IPS-18a (cell line): Measurements from ENCODE around the gene NKIRAS2.

Experiments used
- H3K27ac ChIP-seq: one replicate; pipeline ENCODE4 v1.5.1; 2013; ENCODE audit warnings: low read length
- H3K27me3 ChIP-seq: one replicate; pipeline ENCODE4 v1.6.1; 2013; ENCODE audit warnings: mild to moderate bottlenecking, low read length; ENCODE audit not compliant: control insufficient read depth, insufficient read depth
- H3K36me3 ChIP-seq: one replicate; pipeline ENCODE4 v1.6.1; 2013; ENCODE audit warnings: low read depth, low read length; ENCODE audit not compliant: control insufficient read depth
- H3K4me1 ChIP-seq: one replicate; pipeline ENCODE4 v1.6.1; 2013; ENCODE audit warnings: low read depth, low read length; ENCODE audit not compliant: control insufficient read depth
- H3K4me3 ChIP-seq: one replicate; pipeline ENCODE4 v1.5.1; 2013; ENCODE audit warnings: low read length
- H3K9ac ChIP-seq: one replicate; pipeline ENCODE4 v1.6.1; 2013; ENCODE audit warnings: mild to moderate bottlenecking, low read length, moderate library complexity
- H3K9me3 ChIP-seq: one replicate; pipeline ENCODE4 v1.6.1; 2013; ENCODE audit warnings: low read depth, low read length; ENCODE audit not compliant: control insufficient read depth

The NKIRAS2 gene

GRCh38 chr17:42019509-42020404, at the start of gene NKIRAS2:
Gene NKIRAS2 (plus strand): TSS chr17:42020090. CDS start chr17:42021578, 1,488 bp downstream.
- Histone ChIP-seq H3K9me3 (no peaks in the 10 kb centered on the region), H3K36me3 (peaks cover 25% of the 10 kb centered on the region), H3K4me1 (peaks cover 16% of the 10 kb centered on the region), H3K27ac (peak within 1 kb of the TSS; percentile 25), H3K9ac (peak within 1 kb of the TSS; percentile 83), H3K27me3 (no peaks in the 10 kb centered on the region), H3K4me3 (peak within 1 kb of the TSS; percentile 90)

GRCh38 chr17:41970901-41971331, 49.0 kb upstream of the NKIRAS2 start:
- no peak overlapping the region for H3K9ac ChIP-seq
- no peaks in the 10 kb centered on the region for H3K27me3 ChIP-seq
- no peaks in the 10 kb centered on the region for H3K4me1 ChIP-seq
- peaks cover 33% of the 10 kb centered on the region for H3K36me3 ChIP-seq
- H3K9me3 ChIP-seq: no peaks in the 10 kb centered on the region
- no peak overlapping the region for H3K27ac ChIP-seq
- H3K4me3 ChIP-seq: no peak overlapping the region

GRCh38 chr17:41971721-41972523, 48.0 kb upstream of the NKIRAS2 start:
- no peaks in the 10 kb centered on the region for H3K4me1 ChIP-seq
- H3K27me3 ChIP-seq: no peaks in the 10 kb centered on the region
- H3K36me3 ChIP-seq: peaks cover 43% of the 10 kb centered on the region
- H3K4me3 ChIP-seq: no peak overlapping the region
- no peak overlapping the region for H3K27ac ChIP-seq
- no peaks in the 10 kb centered on the region for H3K9me3 ChIP-seq
- no peak overlapping the region for H3K9ac ChIP-seq

DNA sequence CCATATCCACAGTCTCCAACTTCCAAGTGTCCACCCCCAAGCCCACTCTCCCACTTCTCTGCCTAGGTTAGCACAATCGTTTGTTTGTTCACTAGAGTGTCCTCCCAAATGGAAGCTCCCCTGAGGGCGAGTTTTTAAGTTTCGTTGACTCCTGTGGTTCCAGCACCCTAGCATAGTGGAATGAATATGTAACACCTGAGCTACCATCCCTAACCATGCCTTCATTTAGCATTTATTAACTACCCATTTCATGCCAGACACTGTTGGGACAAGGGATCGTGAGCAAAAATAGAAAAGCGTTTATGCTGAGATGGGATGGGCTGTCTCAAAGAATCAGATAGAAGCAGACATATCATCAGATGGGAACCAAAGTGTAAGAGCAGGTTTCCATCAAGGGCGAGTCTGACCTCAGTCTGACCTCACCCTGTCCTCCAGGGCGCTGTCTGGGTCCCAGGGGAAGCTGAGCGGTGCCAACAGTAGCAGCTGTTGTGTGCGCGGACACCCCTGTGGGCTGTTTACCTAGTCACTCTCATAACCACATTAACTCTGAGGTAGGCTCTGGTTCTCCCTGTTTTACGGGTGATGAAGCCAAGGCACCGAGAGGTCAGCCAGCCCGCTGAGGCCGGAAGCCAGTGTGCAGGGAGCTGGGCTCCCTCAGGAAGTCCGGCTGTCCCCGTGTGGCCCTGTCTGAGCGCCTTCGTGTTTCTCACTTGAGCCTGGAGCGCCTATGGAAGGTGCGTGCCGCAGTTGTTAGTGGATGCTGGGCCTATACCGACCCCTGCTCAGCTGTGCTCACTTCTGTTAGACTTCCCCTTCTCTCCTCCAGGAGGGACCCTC, 47.1 kb upstream of the NKIRAS2 start:
- Histone ChIP-seq H3K4me1 (no peaks in the 10 kb centered on the region), H3K27ac (no peak overlapping the region), H3K36me3 (peaks cover 51% of the 10 kb centered on the region), H3K9me3 (no peaks in the 10 kb centered on the region), H3K27me3 (no peaks in the 10 kb centered on the region), H3K4me3 (no peak overlapping the region), H3K9ac (no peak overlapping the region)

DNA sequence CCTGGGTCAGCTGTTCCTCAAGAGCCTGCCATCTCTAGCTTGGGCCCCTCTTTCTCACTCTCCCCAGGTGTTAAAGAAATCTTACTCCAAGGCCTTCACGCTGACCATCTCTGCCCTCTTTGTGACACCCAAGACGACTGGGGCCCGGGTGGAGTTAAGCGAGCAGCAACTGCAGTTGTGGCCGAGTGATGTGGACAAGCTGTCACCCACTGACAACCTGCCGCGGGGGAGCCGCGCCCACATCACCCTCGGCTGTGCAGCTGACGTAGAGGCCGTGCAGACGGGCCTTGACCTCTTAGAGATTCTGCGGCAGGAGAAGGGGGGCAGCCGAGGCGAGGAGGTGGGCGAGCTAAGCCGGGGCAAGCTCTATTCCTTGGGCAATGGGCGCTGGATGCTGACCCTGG, 46.5 kb upstream of the NKIRAS2 start:
- Histone ChIP-seq H3K4me1 (no peaks in the 10 kb centered on the region), H3K9me3 (no peaks in the 10 kb centered on the region), H3K27ac (no peak overlapping the region), H3K36me3 (peaks cover 57% of the 10 kb centered on the region), H3K4me3 (no peak overlapping the region), H3K27me3 (no peaks in the 10 kb centered on the region), H3K9ac (no peak overlapping the region)

DNA sequence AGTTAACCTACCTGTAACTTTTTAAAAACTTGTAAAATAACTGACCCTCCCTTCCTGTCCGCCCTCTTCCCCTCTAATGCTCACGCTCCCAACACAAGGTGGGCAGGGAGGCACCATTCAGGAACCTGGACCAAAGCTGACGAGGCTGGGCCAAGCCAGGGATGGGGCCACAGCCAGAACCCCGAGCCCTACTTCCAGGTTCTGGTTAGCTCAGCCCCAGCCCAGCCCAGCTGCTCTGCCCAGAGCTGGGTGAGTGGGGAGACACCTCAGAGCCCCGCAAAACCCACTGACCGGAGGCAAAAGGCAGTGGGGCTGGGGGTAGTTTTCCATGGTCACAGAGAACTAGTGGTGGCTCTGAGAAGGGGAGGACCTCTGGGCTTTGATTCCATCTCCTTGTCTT, 45.9 kb upstream of the NKIRAS2 start:
- Histone ChIP-seq H3K27ac (no peak overlapping the region), H3K4me3 (no peak overlapping the region), H3K9ac (no peak overlapping the region), H3K9me3 (no peaks in the 10 kb centered on the region), H3K4me1 (no peaks in the 10 kb centered on the region), H3K36me3 (peaks cover 61% of the 10 kb centered on the region), H3K27me3 (no peaks in the 10 kb centered on the region)

DNA sequence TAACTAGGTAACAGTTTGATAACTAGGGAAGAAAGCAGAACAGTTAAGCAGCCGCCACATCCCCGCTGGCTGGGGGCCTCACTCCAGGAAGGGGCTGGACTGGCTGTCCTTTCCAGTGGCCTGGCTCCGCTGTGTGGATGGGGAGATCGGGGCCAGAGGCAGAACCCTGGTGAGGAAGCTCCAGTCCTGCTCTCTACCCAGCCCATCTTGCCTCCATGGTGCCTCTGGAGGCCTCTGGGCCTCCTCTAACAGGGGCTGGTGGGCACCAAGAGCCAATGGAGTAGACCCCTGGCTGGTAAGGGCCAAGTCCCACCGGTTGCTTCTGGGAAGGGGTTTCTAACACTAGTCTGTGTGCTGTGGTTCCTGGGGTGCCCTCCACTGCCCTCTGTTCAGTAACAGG, 45.2 kb upstream of the NKIRAS2 start:
- H3K36me3 ChIP-seq: peaks cover 61% of the 10 kb centered on the region
- H3K9ac ChIP-seq: no peak overlapping the region
- no peaks in the 10 kb centered on the region for H3K4me1 ChIP-seq
- H3K4me3 ChIP-seq: no peak overlapping the region
- no peaks in the 10 kb centered on the region for H3K27me3 ChIP-seq
- H3K9me3 ChIP-seq: no peaks in the 10 kb centered on the region
- H3K27ac ChIP-seq: no peak overlapping the region

- no peak overlapping the region for H3K27ac ChIP-seq
- peaks cover 64% of the 10 kb centered on the region for H3K36me3 ChIP-seq
- no peaks in the 10 kb centered on the region for H3K9me3 ChIP-seq
- H3K4me1 ChIP-seq: no peaks in the 10 kb centered on the region
- no peaks in the 10 kb centered on the region for H3K27me3 ChIP-seq
- H3K4me3 ChIP-seq: no peak overlapping the region
- no peak overlapping the region for H3K9ac ChIP-seq
Observed at GRCh38 chr17:41975099-41976083, 44.5 kb upstream of the NKIRAS2 start.

- no peak overlapping the region for H3K27ac ChIP-seq
- H3K36me3 ChIP-seq: peaks cover 72% of the 10 kb centered on the region
- H3K27me3 ChIP-seq: no peaks in the 10 kb centered on the region
- H3K9me3 ChIP-seq: no peaks in the 10 kb centered on the region
- H3K9ac ChIP-seq: no peak overlapping the region
- no peaks in the 10 kb centered on the region for H3K4me1 ChIP-seq
- H3K4me3 ChIP-seq: no peak overlapping the region
Observed at GRCh38 chr17:41976142-41976768, 43.6 kb upstream of the NKIRAS2 start.

DNA sequence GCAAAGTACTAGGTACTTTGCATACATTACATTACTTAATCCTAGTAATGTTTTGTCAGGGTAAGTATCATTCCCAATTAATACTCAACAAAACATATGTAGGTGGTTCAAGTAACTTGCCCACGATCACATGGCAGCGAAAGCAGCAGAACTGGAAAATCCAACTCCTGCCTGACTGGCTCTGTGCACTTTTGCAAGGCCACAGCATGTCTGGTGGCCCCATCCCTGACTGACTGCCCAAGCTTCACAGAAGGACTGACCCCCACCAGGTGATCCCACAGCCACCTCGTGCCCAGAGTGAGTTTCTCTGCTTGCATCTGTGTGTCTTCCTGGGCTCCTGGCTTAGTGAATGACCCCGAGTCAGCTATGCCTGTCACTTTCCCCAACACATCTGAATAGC, 41.9 kb upstream of the NKIRAS2 start:
- Histone ChIP-seq H3K4me3 (no peak overlapping the region), H3K4me1 (no peaks in the 10 kb centered on the region), H3K9ac (no peak overlapping the region), H3K27me3 (no peaks in the 10 kb centered on the region), H3K27ac (no peak overlapping the region), H3K9me3 (no peaks in the 10 kb centered on the region), H3K36me3 (peaks cover 79% of the 10 kb centered on the region)
